Right lung (tissue), 5 donors: ENCODE measurements around the gene ETFDH. TPM values are rescaled to one million over a fixed set of nuclear protein-coding genes. Genes with fewer than 3 reads are reported as not detected.
"Not testable (repeated sequence)": the region's sequence is repeated elsewhere in the genome, so short reads cannot be mapped to it uniquely, and the experiment has no call there.

Experiments
- DNase-seq, 2 donors: peaks; one replicate each; pipeline ENCODE4 v3.0.0-alpha.2; 2013
- polyA plus RNA-seq, 5 donors: library from polyadenylated mRNA; unstranded; fragments of 120-200 nt; gene quantifications; one replicate each; pipeline versions ENCODE4 v1.2.1 to v1.2.3, GENCODE V29; 2013; ENCODE audit warnings: inconsistent platforms in 1 of 5, low replicate concordance in 1 of 5; ENCODE audit not compliant: insufficient read length in 5 of 5, insufficient read depth in 1 of 5

Gene ETFDH
- polyA plus RNA-seq, 5 donors: 17.8 to 35.1 (median 26.9) TPM

GRCh38 chr4:158746537-158746936, 74.4 kb downstream of the ETFDH start:
- not testable (repeated sequence) for DNase-seq

- no peak for DNase-seq
Observed at GRCh38 chr4:158750379-158750778, 78.3 kb downstream of the ETFDH start.

GRCh38 chr4:158754385-158755180, 82.5 kb downstream of the ETFDH start:
- no peak for DNase-seq

GRCh38 chr4:158755819-158756218, 83.7 kb downstream of the ETFDH start:
- DNase-seq: not testable (repeated sequence)

- DNase-seq: no peak
Observed at GRCh38 chr4:158756588-158756987, 84.5 kb downstream of the ETFDH start.

- DNase-seq: no peak
Observed at GRCh38 chr4:158758142-158758541, 86.0 kb downstream of the ETFDH start.

GRCh38 chr4:158758703-158759102, 86.6 kb downstream of the ETFDH start:
- DNase-seq: no peak

Other genes starting within 250 kb of the ETFDH start
- gene RXFP1, start 150.4 kb upstream of the ETFDH start, polyA plus RNA-seq: 1 to 10 TPM; 5.8 to 9.8 (median 8.0) TPM
- 10 to 100 TPM; 16.6 to 34.5 (median 22.6) TPM for gene C4orf46, start 409 bp upstream of the ETFDH start, polyA plus RNA-seq
- 10 to 100 TPM; 52.8 to 65.0 (median 57.6) TPM for gene PPID, start 51.1 kb downstream of the ETFDH start, polyA plus RNA-seq
- gene FNIP2, start 96.7 kb downstream of the ETFDH start, polyA plus RNA-seq: 10 to 100 TPM; 19.5 to 34.6 (median 29.0) TPM